SK-N-SH (cell line): ENCODE results near the gene BEST1. TPM values are rescaled to one million over a fixed set of nuclear protein-coding genes. Genes with fewer than 3 reads are reported as not detected.
"Not testable (repeated sequence)": the region's sequence is repeated elsewhere in the genome, so short reads cannot be mapped to it uniquely, and the experiment has no call there.

Source experiments
- CTCF ChIA-PET: fragments of 300-600, 350-600 bp; formaldehyde crosslinking; extraction: SDS; loops from one replicate; lab custom pipeline; 2021; lab: Yijun Ruan, JAX
- POLR2A ChIA-PET: fragments of 350-600 bp; sonication (Branson Sonifier 250); formaldehyde crosslinking; extraction: SDS; loops from one replicate; lab custom pipeline; 2020; ENCODE audit warnings: antibody characterized with exemption, inconsistent platforms; lab: Yijun Ruan, JAX
- DNase-seq: peaks from one replicate; pipeline ENCODE4 v3.0.0; 2012
- H2AFZ ChIP-seq: fragments of 200-600 bp; sonication (generic); 2 replicates; pipeline ENCODE4 v1.8.1; 2016; ENCODE audit warnings: antibody characterized with exemption, mild to moderate bottlenecking, low read depth
- H3F3A ChIP-seq: fragments of 200-600 bp; sonication (generic); replicated peaks from 2 replicates; pipeline ENCODE3; 2016; ENCODE audit warnings: antibody characterized with exemption, mild to moderate bottlenecking; ENCODE audit not compliant: insufficient read depth
- H3K27ac ChIP-seq, 2 experiments: fragments of 200-500 bp in 1 of 2; fragments of 200-600 bp in 1 of 2; sonication (Bioruptor generic) in 1 of 2; sonication (generic), shearing (Covaris generic) in 1 of 2; 2 replicates each; pipeline versions ENCODE4 v1.5.1 to v1.6.1; 2014 to 2016; ENCODE audit warnings: low read depth in 2 of 2, inconsistent platforms in 1 of 2, low read length in 1 of 2, mild to moderate bottlenecking in 1 of 2, mixed read lengths in 1 of 2
- H3K27me3 ChIP-seq: fragments of 200-600 bp; sonication (generic), shearing (Covaris generic); 2 replicates; pipeline ENCODE4 v1.6.1; 2016; ENCODE audit warnings: mixed run types; ENCODE audit not compliant: insufficient read depth
- H3K36me3 ChIP-seq, 2 experiments: fragments of 200-500 bp in 1 of 2; fragments of 200-600 bp in 1 of 2; sonication (Bioruptor generic) in 1 of 2; sonication (generic) in 1 of 2; replicated peaks in 1 of 2; 2 replicates each; pipeline versions ENCODE3 to v1.5.1; 2014 to 2016; ENCODE audit warnings: low read length in 1 of 2, mild to moderate bottlenecking in 1 of 2; ENCODE audit not compliant: insufficient read depth in 2 of 2, control insufficient read depth in 1 of 2
- H3K4me1 ChIP-seq, 2 experiments: fragments of 200-500 bp in 1 of 2; fragments of 200-600 bp in 1 of 2; sonication (Bioruptor generic) in 1 of 2; sonication (generic), shearing (Covaris generic) in 1 of 2; 2 replicates each; pipeline versions ENCODE4 v1.5.1 to v1.6.1; 2014 to 2016; ENCODE audit warnings: low read depth in 1 of 2, low read length in 1 of 2, mixed run types in 1 of 2; ENCODE audit not compliant: insufficient read depth in 2 of 2, control insufficient read depth in 1 of 2
- H3K4me2 ChIP-seq: fragments of 200-600 bp; sonication (generic), shearing (Covaris generic); 2 replicates; pipeline ENCODE4 v1.6.1; 2017; ENCODE audit warnings: mixed run types
- H3K4me3 ChIP-seq, 2 experiments: fragments of 200-500 bp in 1 of 2; fragments of 200-600 bp in 1 of 2; sonication (Bioruptor generic) in 1 of 2; sonication (generic), shearing (Covaris generic) in 1 of 2; 2 replicates each; pipeline versions ENCODE4 v1.5.1 to v1.8.1; 2014 to 2016; ENCODE audit warnings: low read depth in 2 of 2, inconsistent platforms in 1 of 2, low read length in 1 of 2, mild to moderate bottlenecking in 1 of 2, mixed read lengths in 1 of 2, moderate library complexity in 1 of 2
- H3K79me2 ChIP-seq: fragments of 200-600 bp; sonication (generic); 2 replicates; pipeline ENCODE4 v1.8.1; 2017; ENCODE audit warnings: mild to moderate bottlenecking; ENCODE audit not compliant: insufficient read depth
- H3K9ac ChIP-seq: fragments of 200-600 bp; sonication (generic); 2 replicates; pipeline ENCODE4 v1.6.1; 2017; ENCODE audit warnings: mixed run types
- H3K9me2 ChIP-seq: fragments of 200-600 bp; sonication (generic); 2 replicates; pipeline ENCODE4 v1.6.1; 2017; ENCODE audit warnings: mixed run types
- H3K9me3 ChIP-seq: fragments of 200-600 bp; sonication (generic); 2 replicates; pipeline ENCODE4 v1.6.1; 2017; ENCODE audit warnings: mixed run types, mild to moderate bottlenecking, moderate library complexity
- H4K20me1 ChIP-seq: fragments of 200-600 bp; sonication (generic); 2 replicates; pipeline ENCODE4 v1.6.1; 2017; ENCODE audit warnings: mild to moderate bottlenecking, mixed run types; ENCODE audit not compliant: insufficient read depth
- CTCF ChIP-seq: fragments of 200-600 bp; sonication (generic); IDR thresholded peaks from 2 replicates; pipeline ENCODE4 v1.6.1; 2017; ENCODE audit warnings: antibody characterized with exemption, mild to moderate bottlenecking, moderate library complexity
- GABPA ChIP-seq: IDR thresholded peaks from 2 replicates; pipeline ENCODE4 v1.4.0; 2012; ENCODE audit warnings: low read depth, mild to moderate bottlenecking
- GATA2 ChIP-seq: sonication (generic); formaldehyde crosslinking; IDR thresholded peaks from 2 replicates; pipeline ENCODE4 v1.5.0; 2020; ENCODE audit warnings: mild to moderate bottlenecking, missing genetic modification reagents
- MAX ChIP-seq: IDR thresholded peaks from 2 replicates; pipeline ENCODE4 v1.4.0; 2012; ENCODE audit warnings: low read depth
- PBX3 ChIP-seq: IDR thresholded peaks from 2 replicates; pipeline ENCODE4; 2012
- POLR2AphosphoS5 ChIP-seq: IDR thresholded peaks from 2 replicates; pipeline ENCODE4 v1.6.1; 2012; ENCODE audit warnings: low read depth, low read length
- RCOR1 ChIP-seq: fragments of 150-350 bp; IDR thresholded peaks from 2 replicates; pipeline ENCODE4 v1.6.1; 2017; ENCODE audit warnings: antibody characterized with exemption, low read length
- RFX5 ChIP-seq: IDR thresholded peaks from 2 replicates; pipeline ENCODE4 v1.6.1; 2012; ENCODE audit warnings: mild to moderate bottlenecking, improper control_type of control experiment, low read length
- SIN3A ChIP-seq: IDR thresholded peaks from 2 replicates; pipeline ENCODE4 v1.6.1; 2012; ENCODE audit warnings: low read depth, mild to moderate bottlenecking, low read length, moderate library complexity, borderline replicate concordance
- SMC3 ChIP-seq: IDR thresholded peaks from 2 replicates; pipeline ENCODE4 v1.6.1; 2012; ENCODE audit warnings: low read depth, low read length, improper control_type of control experiment
- TAF1 ChIP-seq: IDR thresholded peaks from 2 replicates; pipeline ENCODE4 v1.6.1; 2012; ENCODE audit warnings: low read depth, mild to moderate bottlenecking, low read length, moderate library complexity, borderline replicate concordance
- USF2 ChIP-seq: fragments of 150-350 bp; IDR thresholded peaks from 2 replicates; pipeline ENCODE4 v1.6.1; 2017; ENCODE audit warnings: antibody characterized with exemption, low read length, low read depth, borderline replicate concordance
- WGBS: methylation state at CpG from one replicate; pipeline ENCODE4 v1.1.6; 2017; ENCODE audit warnings: low lambda C conversion rate; 5-methylcytosine and 5-hydroxymethylcytosine counted together
- polyA plus RNA-seq, 3 experiments: library from polyadenylated mRNA; depleted of rRNA; stranded (reverse); fragments of >200 nt; gene quantifications; 2 replicates each; pipeline ENCODE4 v1.2.3, GENCODE V29; 2012

BEST1 gene
- polyA plus RNA-seq, 1 of the 3 experiments (the other 2 are of a cell fraction), result 0.30 TPM

- TF ChIP-seq CTCF (no peak), SIN3A (no peak), SMC3 (no peak), MAX (no peak), TAF1 (no peak), POLR2AphosphoS5 (no peak)
- TF ChIP-seq, all 33 proteins: peak for 0
These were observed 1.5 kb downstream of the BEST1 start (continued) for GRCh38 chr11:61951484-61952135.

DNA sequence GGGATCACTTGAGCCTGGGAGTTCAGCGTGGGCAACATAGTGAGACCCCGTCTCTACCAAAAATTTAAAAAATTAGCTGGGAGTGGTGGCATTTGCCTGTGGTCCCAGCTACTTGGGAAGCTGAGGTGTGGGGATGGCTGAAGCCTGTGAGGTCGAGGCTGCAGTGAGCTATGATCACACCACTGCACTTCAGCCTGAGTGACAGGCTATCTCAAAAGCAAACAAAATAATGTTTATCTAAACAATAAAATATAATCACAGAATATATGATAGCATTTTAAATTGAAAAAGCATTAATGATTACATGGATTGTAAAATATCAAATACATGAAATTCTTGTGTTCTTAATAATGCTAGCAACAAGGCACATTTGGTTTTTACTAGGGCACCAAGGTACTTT, 2.7 kb downstream of the BEST1 start:
- Histone ChIP-seq H3K27me3 (no peaks in the 10 kb centered on the region), H3K4me1 (peaks cover 11 to 14% of the 10 kb centered on the region in 2 experiments; a peak in 2 of 4 replicates), H4K20me1 (no peaks in the 10 kb centered on the region), H3K9me2 (no peaks in the 10 kb centered on the region), H3K9ac (no peak overlapping the region), H3K79me2 (no peaks in the 10 kb centered on the region), H3K36me3 (no peaks in the 10 kb centered on the region), H3K9me3 (no peaks in the 10 kb centered on the region), H3F3A (peaks cover 3% of the 10 kb centered on the region), H3K4me2 (no peak overlapping the region), H3K27ac (no peak overlapping the region), H2AFZ (no peak overlapping the region), H3K4me3 (no peak overlapping the region)
- ChIA-PET POLR2A (interaction anchor here (0.6 to 4.0 kb wide), 2 partner anchors 15 to 137 kb away, joined by 3 to 76 read pairs; partner anchors contain the start of gene FTH1), CTCF (interaction anchor here (8.5 to 10.4 kb wide), 2 partner anchors 52 to 129 kb away, joined by 142 to 543 read pairs; no protein-coding TSS in a partner anchor)
- TF ChIP-seq GATA2 (CRISPR knock-in tag), result no peak
- no peak for TF ChIP-seq USF2
- TF ChIP-seq CTCF, result no peak
- no peak for TF ChIP-seq PBX3
- TF ChIP-seq GABPA, result no peak
- TF ChIP-seq RCOR1, result no peak
- no peak for TF ChIP-seq RFX5
- no peak for DNase-seq
- 80% methylated on average over 3 of the region's 3 CpGs for WGBS

DNA sequence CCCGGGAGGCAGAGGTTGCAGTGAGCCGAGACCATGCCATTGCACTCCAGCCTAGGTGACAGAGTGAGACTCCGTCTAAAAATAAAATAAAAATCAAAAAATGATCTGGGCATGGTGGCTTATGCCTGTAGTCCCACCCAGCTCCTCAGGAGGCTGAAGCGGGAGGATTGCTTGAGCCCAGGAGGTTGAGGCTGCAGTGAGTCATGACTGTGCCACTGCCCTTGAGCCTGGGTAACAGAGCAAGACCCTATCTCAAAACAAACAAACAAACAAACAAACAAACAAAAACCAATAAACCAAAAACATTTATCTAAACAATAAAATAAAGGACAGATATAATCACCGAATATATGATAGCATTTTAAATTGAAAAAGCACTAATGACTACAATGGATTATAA, 3.5 kb downstream of the BEST1 start:
- H3K27ac ChIP-seq, H4K20me1 ChIP-seq, H3K79me2 ChIP-seq, H3K36me3 ChIP-seq, H3K9ac ChIP-seq, H3K27me3 ChIP-seq, H3K4me2 ChIP-seq, DNase-seq, H2AFZ ChIP-seq, H3K9me3 ChIP-seq, H3K4me3 ChIP-seq, H3F3A ChIP-seq, POLR2A ChIA-PET, H3K9me2 ChIP-seq: not testable (repeated sequence)
- CTCF ChIA-PET, result interaction anchor here (10.4 kb wide), 1 partner anchor 53 kb away, joined by 543 read pairs; no protein-coding TSS in a partner anchor
- WGBS, result 91% methylated on average over 5 of the region's 5 CpGs
- H3K4me1 ChIP-seq, result peaks cover 11 to 14% of the 10 kb centered on the region in 2 experiments; a peak in 2 of 4 replicates
